NCI-H1092 (cell line): ENCODE results near the gene SLIT2.

Source experiments
- DNase-seq: peaks from one replicate; lab custom pipeline; 2025; lab: John Stamatoyannopoulos, UW

The SLIT2 gene

GRCh38 chr4:20264688-20265087, 13.0 kb downstream of the SLIT2 start:
- DNase-seq = no peak

GRCh38 chr4:20265726-20266125, 14.0 kb downstream of the SLIT2 start:
- DNase-seq = no peak

GRCh38 chr4:20266215-20267082, 14.7 kb downstream of the SLIT2 start:
- DNase-seq = no peak

GRCh38 chr4:20268028-20268427, 16.3 kb downstream of the SLIT2 start:
- DNase-seq = no peak

GRCh38 chr4:20269320-20269719, 17.6 kb downstream of the SLIT2 start:
- no peak for DNase-seq

GRCh38 chr4:20271950-20272349, 20.2 kb downstream of the SLIT2 start:
- DNase-seq = peak; percentile 69

- no peak for DNase-seq
Observed at GRCh38 chr4:20272411-20272872, 20.7 kb downstream of the SLIT2 start.

GRCh38 chr4:20273793-20274192, 22.1 kb downstream of the SLIT2 start:
- no peak for DNase-seq

- no peak for DNase-seq
Observed at GRCh38 chr4:20276848-20277247, 25.1 kb downstream of the SLIT2 start.

- no peak for DNase-seq
Observed at GRCh38 chr4:20278195-20278594, 26.5 kb downstream of the SLIT2 start.

GRCh38 chr4:20279381-20279780, 27.7 kb downstream of the SLIT2 start:
- DNase-seq = no peak

- no peak for DNase-seq
Observed at GRCh38 chr4:20281453-20281852, 29.7 kb downstream of the SLIT2 start.

- DNase-seq = no peak
Observed at GRCh38 chr4:20283039-20283438, 31.3 kb downstream of the SLIT2 start.

GRCh38 chr4:20284990-20285389, 33.3 kb downstream of the SLIT2 start:
- no peak for DNase-seq

GRCh38 chr4:20287246-20287645, 35.5 kb downstream of the SLIT2 start:
- DNase-seq = no peak

GRCh38 chr4:20288047-20288650, 36.4 kb downstream of the SLIT2 start:
- no peak for DNase-seq

- no peak for DNase-seq
Observed at GRCh38 chr4:20288846-20289512, 37.3 kb downstream of the SLIT2 start.

- no peak for DNase-seq
Observed at GRCh38 chr4:20289782-20290181, 38.1 kb downstream of the SLIT2 start.

- DNase-seq = no peak
Observed at GRCh38 chr4:20292739-20293138, 41.0 kb downstream of the SLIT2 start.

GRCh38 chr4:20297261-20297660, 45.6 kb downstream of the SLIT2 start:
- no peak for DNase-seq

- DNase-seq = no peak
Observed at GRCh38 chr4:20297783-20298182, 46.1 kb downstream of the SLIT2 start.

GRCh38 chr4:20298455-20298854, 46.8 kb downstream of the SLIT2 start:
- DNase-seq = no peak

- no peak for DNase-seq
Observed at GRCh38 chr4:20298986-20299385, 47.3 kb downstream of the SLIT2 start.
